Stimulated activated CD8-positive, alpha-beta memory T cell treated with anti-CD3 and anti-CD28 coated beads, Interleukin-15, amount 100 ng/mL, for 1 hour (primary cell): ENCODE results near the gene SEC31A.
A peak's percentile ranks its signal among the peaks of the same experiment; 100 is the strongest.
"Not testable (repeated sequence)": the region's sequence is repeated elsewhere in the genome, so short reads cannot be mapped to it uniquely, and the experiment has no call there.

Source experiments
- DNase-seq: peaks from one replicate; pipeline ENCODE4 v3.0.0-alpha.2; 2020; ENCODE audit warnings: low read depth

The SEC31A gene

GRCh38 chr4:82833060-82833459 lies 57.9 kb downstream of the SEC31A start:
- not testable (repeated sequence) for DNase-seq

- no peak for DNase-seq
Measured at GRCh38 chr4:82825425-82825824, 65.5 kb downstream of the SEC31A start.

- DNase-seq: no peak
Measured at GRCh38 chr4:82823062-82823461, 67.9 kb downstream of the SEC31A start.

GRCh38 chr4:82820689-82821088 lies 70.3 kb downstream of the SEC31A start:
- no peak for DNase-seq

- no peak for DNase-seq
Measured at GRCh38 chr4:82818664-82819662, 72.0 kb downstream of the SEC31A start.

- DNase-seq: not testable (repeated sequence)
Measured at GRCh38 chr4:82816874-82817273, 74.1 kb downstream of the SEC31A start.

- no peak for DNase-seq
Measured at GRCh38 chr4:82814034-82814433, 76.9 kb downstream of the SEC31A start.

GRCh38 chr4:82811838-82812341 lies 79.1 kb downstream of the SEC31A start:
- DNase-seq: no peak

- DNase-seq: no peak
Measured at GRCh38 chr4:82811392-82811791, 79.6 kb downstream of the SEC31A start.

GRCh38 chr4:82810176-82810575 lies 80.8 kb downstream of the SEC31A start:
- DNase-seq: no peak

- DNase-seq: no peak
Measured at GRCh38 chr4:82809619-82810018, 81.3 kb downstream of the SEC31A start.

- no peak for DNase-seq
Measured at GRCh38 chr4:82803746-82804145, 87.2 kb downstream of the SEC31A start.

GRCh38 chr4:82802911-82803310 lies 88.0 kb downstream of the SEC31A start:
- DNase-seq: no peak

GRCh38 chr4:82801910-82802521 lies 88.9 kb downstream of the SEC31A start:
- no peak for DNase-seq

- DNase-seq: no peak
Measured at GRCh38 chr4:82799006-82799881, 91.7 kb downstream of the SEC31A start.

- DNase-seq: peak; percentile 25
Measured at GRCh38 chr4:82798168-82799005, 92.6 kb downstream of the SEC31A start, which contains the start of gene SCD5. Gene SCD5, minus strand, starts transcription at chr4:82798796. Its CDS starts 259 bp downstream, at chr4:82798537.

GRCh38 chr4:82797405-82798111 lies 93.4 kb downstream of the SEC31A start:
- no peak for DNase-seq

- DNase-seq: no peak
Measured at GRCh38 chr4:82797040-82797404, 93.9 kb downstream of the SEC31A start.

GRCh38 chr4:82792912-82793649 lies 97.9 kb downstream of the SEC31A start:
- no peak for DNase-seq

- DNase-seq: no peak
Measured at GRCh38 chr4:82791179-82791578, 99.8 kb downstream of the SEC31A start.
